Left lobe of liver (tissue), 2 donors: ENCODE data around the gene PPP4R3B. TPM values are rescaled to one million over a fixed set of nuclear protein-coding genes. Genes with fewer than 3 reads are reported as not detected.
A peak's percentile ranks its signal among the peaks of the same experiment; 100 is the strongest.

Source experiments
- ATAC-seq: fragments of 200-7000 bp; cut with Tn5 transposase; one replicate; pipeline ENCODE4 v1.9.1; 2020; ENCODE audit warnings: mild to moderate bottlenecking, moderate library complexity
- DNase-seq: peaks from one replicate; pipeline ENCODE4 v3.0.0-alpha.2; 2020; ENCODE audit warnings: low spot score
- total RNA-seq: library from RNA; stranded (reverse); gene quantifications from one replicate; pipeline ENCODE4 v1.2.1, GENCODE V29; 2021
- donor health status: DM: no; HTN: no; CAD: no; lungs with moderate emphysema.
- donor health status: DM: no; HTN: yes; CAD: no.

The PPP4R3B gene
- total RNA-seq, 1 donor from 2014 or later: 38.7 TPM

- no peak for DNase-seq
- ATAC-seq: no peak
Observed at GRCh38 chr2:55524884-55525437, 92.5 kb downstream of the PPP4R3B start.

- DNase-seq (peak; percentile 46), ATAC-seq (peak; percentile 31)
Observed at GRCh38 chr2:55519938-55520885, 97.2 kb downstream of the PPP4R3B start.

GRCh38 chr2:55518841-55519165 lies 98.6 kb downstream of the PPP4R3B start:
- DNase-seq (no peak), ATAC-seq (peak; percentile 16)

GRCh38 chr2:55511508-55512124 lies 105.8 kb downstream of the PPP4R3B start:
- no peak for DNase-seq
- ATAC-seq: peak; percentile 67

- DNase-seq: no peak
- no peak for ATAC-seq
Observed at GRCh38 chr2:55502590-55503141, 114.8 kb downstream of the PPP4R3B start.

GRCh38 chr2:55500025-55500424 lies 117.4 kb downstream of the PPP4R3B start:
- DNase-seq (no peak), ATAC-seq (no peak)

- no peak for DNase-seq
- ATAC-seq: no peak
Observed at GRCh38 chr2:55498582-55498981, 118.8 kb downstream of the PPP4R3B start.

Other genes starting within 250 kb of the PPP4R3B start
- gene CCDC88A, start 197.8 kb downstream of the PPP4R3B start, total RNA-seq: 12.0 TPM
- 5.6 TPM for gene CFAP36, start 97.9 kb downstream of the PPP4R3B start, total RNA-seq
- gene PNPT1, start 76.2 kb upstream of the PPP4R3B start, total RNA-seq: 10.0 TPM